H1 (cell line): ENCODE data around the gene FREM1. TPM values are rescaled to one million over a fixed set of nuclear protein-coding genes. Genes with fewer than 3 reads are reported as not detected.

Source experiments
- CTCF ChIA-PET: fragments of 300-600 bp; sonication (Branson Sonifier 250); formaldehyde crosslinking; loops from one replicate; lab custom pipeline; 2021; ENCODE audit not compliant: partially characterized antibody; lab: Charles Lee
- POLR2A ChIA-PET: fragments of 300-600 bp; sonication (Branson Sonifier 250); formaldehyde crosslinking; loops from one replicate; lab custom pipeline; 2021; ENCODE audit warnings: inconsistent platforms; ENCODE audit not compliant: partially characterized antibody; lab: Charles Lee
- DNase-seq, 2 experiments: peaks; one replicate each; pipeline versions ENCODE4 v3.0.0 to v3.0.0-alpha.2; 2010 to 2022; ENCODE audit warnings: low spot score in 2 of 2, low read depth in 1 of 2, mixed read lengths in 1 of 2
- FAIRE-seq: peaks from 2 replicates; lab custom pipeline; 2011; peaks lifted over from hg19 to GRCh38; lab: Jason Lieb, UNC
- H2AFZ ChIP-seq: 2 replicates; pipeline ENCODE4 v1.8.1; 2012; ENCODE audit warnings: low read length, inconsistent platforms
- H2AK5ac ChIP-seq: 2 replicates; pipeline ENCODE4 v1.6.1; 2013; ENCODE audit warnings: low read depth, low read length
- H2BK120ac ChIP-seq: replicated peaks from 2 replicates; pipeline ENCODE3; 2013; ENCODE audit warnings: low read depth, low read length, inconsistent platforms
- H2BK12ac ChIP-seq: 2 replicates; pipeline ENCODE4 v1.6.1; 2013; ENCODE audit warnings: low read depth, low read length
- H2BK15ac ChIP-seq: 2 replicates; pipeline ENCODE4 v1.6.1; 2013; ENCODE audit warnings: low read length
- H2BK20ac ChIP-seq: 2 replicates; pipeline ENCODE4 v1.6.1; 2013; ENCODE audit warnings: low read length
- H2BK5ac ChIP-seq: 2 replicates; pipeline ENCODE4 v1.6.1; 2013; ENCODE audit warnings: low read depth, low read length
- H3K14ac ChIP-seq: 2 replicates; pipeline ENCODE4 v1.6.1; 2013; ENCODE audit warnings: inconsistent platforms; ENCODE audit not compliant: insufficient read length
- H3K18ac ChIP-seq: 2 replicates; pipeline ENCODE4 v1.6.1; 2013; ENCODE audit warnings: low read length; ENCODE audit errors: extremely low read depth
- H3K23ac ChIP-seq: 2 replicates; pipeline ENCODE4 v1.6.1; 2013; ENCODE audit warnings: inconsistent platforms; ENCODE audit not compliant: insufficient read length
- H3K23me2 ChIP-seq: 2 replicates; pipeline ENCODE4 v1.6.1; 2013; ENCODE audit warnings: low read depth, low read length
- H3K27ac ChIP-seq: 2 replicates; pipeline ENCODE4 v1.6.1; 2011; ENCODE audit warnings: low read depth, low read length, inconsistent platforms
- H3K27me3 ChIP-seq, 4 experiments: replicated peaks in 1 of 4; 1 replicate in 1 of 4; 2 replicates in 3 of 4; pipeline versions ENCODE4 v1.6.1 to v1.8.1; 2011 to 2013; ENCODE audit warnings: low read length in 3 of 4, mild to moderate bottlenecking in 3 of 4, inconsistent platforms in 2 of 4, mixed read lengths in 2 of 4, moderate library complexity in 1 of 4; ENCODE audit not compliant: control insufficient read depth in 3 of 4, insufficient read depth in 3 of 4; ENCODE audit errors: extremely low read depth in 1 of 4
- H3K36me3 ChIP-seq, 4 experiments: 2 replicates each; pipeline versions ENCODE4 v1.6.1 to v1.8.1; 2011 to 2013; ENCODE audit warnings: mild to moderate bottlenecking in 4 of 4, low read length in 3 of 4, moderate library complexity in 2 of 4, control low read depth in 1 of 4, inconsistent platforms in 1 of 4; ENCODE audit not compliant: insufficient read depth in 4 of 4, control insufficient read depth in 2 of 4
- H3K4ac ChIP-seq: replicated peaks from 2 replicates; pipeline ENCODE3; 2013; ENCODE audit warnings: low read length, low read depth, mixed read lengths, inconsistent platforms; ENCODE audit not compliant: insufficient read length
- H3K4me1 ChIP-seq, 4 experiments: replicated peaks in 1 of 4; 1 replicate in 1 of 4; 2 replicates in 3 of 4; pipeline versions ENCODE4 v1.6.1 to v1.8.1; 2011 to 2013; ENCODE audit warnings: low read length in 3 of 4, inconsistent platforms in 2 of 4, mixed read lengths in 1 of 4; ENCODE audit not compliant: insufficient read depth in 4 of 4, control insufficient read depth in 3 of 4
- H3K4me2 ChIP-seq, 2 experiments: 2 replicates each; pipeline versions ENCODE4 v1.6.1 to v1.8.1; 2011 to 2013; ENCODE audit warnings: low read depth in 2 of 2, low read length in 2 of 2, control low read depth in 1 of 2, inconsistent platforms in 1 of 2, mild to moderate bottlenecking in 1 of 2; ENCODE audit not compliant: insufficient read depth in 1 of 2
- H3K4me3 ChIP-seq, 4 experiments: fragments of 200-600, 300-600 bp in 1 of 4; sonication (generic), shearing (Covaris generic), sonication (Bioruptor Twin) in 1 of 4; 2 replicates each; pipeline versions ENCODE4 v1.5.1 to v1.8.1; 2011 to 2016; ENCODE audit warnings: low read length in 4 of 4, low read depth in 3 of 4, control low read depth in 2 of 4, inconsistent platforms in 2 of 4, mild to moderate bottlenecking in 2 of 4, mixed read lengths in 1 of 4, moderate library complexity in 1 of 4; ENCODE audit not compliant: insufficient read depth in 2 of 4; ENCODE audit errors: extremely low read depth in 1 of 4
- H3K56ac ChIP-seq: replicated peaks from 2 replicates; pipeline ENCODE3; 2013; ENCODE audit warnings: low read depth, mild to moderate bottlenecking, mixed read lengths, low read length, inconsistent platforms; ENCODE audit not compliant: insufficient read length
- H3K79me1 ChIP-seq: 2 replicates; pipeline ENCODE4 v1.6.1; 2013; ENCODE audit warnings: low read depth, low read length, control low read depth
- H3K79me2 ChIP-seq, 2 experiments: 2 replicates each; pipeline versions ENCODE4 v1.6.1 to v1.8.1; 2012 to 2013; ENCODE audit warnings: low read length in 2 of 2, mild to moderate bottlenecking in 2 of 2, inconsistent platforms in 1 of 2; ENCODE audit not compliant: insufficient read depth in 2 of 2, control insufficient read depth in 1 of 2
- H3K9ac ChIP-seq, 4 experiments: replicated peaks in 1 of 4; 1 replicate in 1 of 4; 2 replicates in 3 of 4; pipeline versions ENCODE4 v1.6.1 to v1.8.1; 2011 to 2013; ENCODE audit warnings: low read depth in 3 of 4, low read length in 3 of 4, control low read depth in 2 of 4, mild to moderate bottlenecking in 2 of 4, moderate library complexity in 2 of 4, inconsistent platforms in 1 of 4; ENCODE audit errors: extremely low read depth in 1 of 4
- H3K9me3 ChIP-seq, 2 experiments: 2 replicates each; pipeline versions ENCODE4 v1.6.1 to v1.8.1; 2012 to 2013; ENCODE audit warnings: mild to moderate bottlenecking in 2 of 2, moderate library complexity in 2 of 2, control low read depth in 1 of 2, inconsistent platforms in 1 of 2, low read depth in 1 of 2, low read length in 1 of 2, mixed read lengths in 1 of 2; ENCODE audit not compliant: insufficient read depth in 2 of 2
- H4K20me1 ChIP-seq, 2 experiments: replicated peaks in 1 of 2; 2 replicates each; pipeline versions ENCODE3 to v1.8.1; 2011 to 2013; ENCODE audit warnings: inconsistent platforms in 2 of 2, low read length in 2 of 2, mild to moderate bottlenecking in 1 of 2; ENCODE audit not compliant: insufficient read depth in 2 of 2, control insufficient read depth in 1 of 2
- H4K5ac ChIP-seq: 2 replicates; pipeline ENCODE4 v1.6.1; 2013; ENCODE audit warnings: low read length, low read depth, mixed read lengths, inconsistent platforms; ENCODE audit not compliant: insufficient read length
- H4K8ac ChIP-seq: 2 replicates; pipeline ENCODE4 v1.8.0; 2013; ENCODE audit warnings: mild to moderate bottlenecking, moderate library complexity, low read length, inconsistent platforms; ENCODE audit not compliant: insufficient read depth; ENCODE audit errors: extremely low read depth
- H4K91ac ChIP-seq: replicated peaks from 2 replicates; pipeline ENCODE3; 2013; ENCODE audit warnings: low read length, mixed read lengths, inconsistent platforms; ENCODE audit not compliant: insufficient read length
- BACH1 ChIP-seq: IDR thresholded peaks from 2 replicates; pipeline ENCODE4 v1.6.1; 2012; ENCODE audit warnings: low read length, improper control_type of control experiment
- CHD2 ChIP-seq: IDR thresholded peaks from 2 replicates; pipeline ENCODE4 v1.6.1; 2012; ENCODE audit warnings: low read length, improper control_type of control experiment
- HDAC2 ChIP-seq, 2 experiments: fragments of 300-600 bp in 1 of 2; sonication (generic) in 1 of 2; IDR thresholded peaks; 2 replicates each; pipeline ENCODE4 v1.6.1; 2011 to 2012; ENCODE audit warnings: low read depth in 2 of 2, low read length in 2 of 2, mild to moderate bottlenecking in 2 of 2, moderate library complexity in 2 of 2, borderline replicate concordance in 1 of 2, inconsistent platforms in 1 of 2
- NANOG ChIP-seq: IDR thresholded peaks from 2 replicates; pipeline ENCODE4 v1.6.1; 2011; ENCODE audit warnings: low read length, low read depth, mild to moderate bottlenecking, inconsistent platforms; ENCODE audit not compliant: insufficient read depth, poor library complexity, severe bottlenecking
- NRF1 ChIP-seq: IDR thresholded peaks from 2 replicates; pipeline ENCODE4 v1.6.1; 2011; ENCODE audit warnings: mild to moderate bottlenecking, low read depth, low read length, improper control_type of control experiment
- RAD21 ChIP-seq, 2 experiments: IDR thresholded peaks in 1 of 2; conservative IDR thresholded peaks in 1 of 2; 2 replicates each; pipeline ENCODE4 v1.6.1; 2011; ENCODE audit warnings: low read depth in 2 of 2, low read length in 2 of 2, improper control_type of control experiment in 1 of 2, inconsistent platforms in 1 of 2, mild to moderate bottlenecking in 1 of 2, moderate library complexity in 1 of 2
- SP1 ChIP-seq: IDR thresholded peaks from 2 replicates; pipeline ENCODE4 v1.6.1; 2011; ENCODE audit warnings: low read depth, low read length
- SRF ChIP-seq: IDR thresholded peaks from 2 replicates; pipeline ENCODE4 v1.6.1; 2011; ENCODE audit warnings: mild to moderate bottlenecking, low read depth, low read length, moderate library complexity
- TCF12 ChIP-seq: IDR thresholded peaks from 2 replicates; pipeline ENCODE4 v1.6.1; 2011; ENCODE audit warnings: low read depth, mild to moderate bottlenecking, low read length
- WGBS, 2 experiments: shearing (Covaris generic) in 1 of 2; methylation state at CpG; one replicate each; pipeline versions ENCODE4 v1.1.6 to v1.1.7; 2013 to 2015; ENCODE audit warnings: low lambda C conversion rate in 2 of 2, mixed read lengths in 2 of 2, inconsistent platforms in 1 of 2, low coverage in 1 of 2, missing lambda C conversion rate in 1 of 2; ENCODE audit not compliant: insufficient replicate concordance in 2 of 2, insufficient coverage in 1 of 2, insufficient read length in 1 of 2; ENCODE audit errors: extremely low coverage in 1 of 2, missing lambda C conversion rate in 1 of 2; 5-methylcytosine and 5-hydroxymethylcytosine counted together
- polyA plus RNA-seq, 7 experiments: library from polyadenylated mRNA; depleted of rRNA in 3 of 7; stranded (reverse) in 5 of 7; unstranded in 2 of 7; fragments of >200 nt in 5 of 7; fragments of 200-250 nt in 2 of 7; gene quantifications; 1 replicate in 5 of 7; 2 replicates in 1 of 7; 4 replicates in 1 of 7; pipeline versions ENCODE4 v1.2.1 to v1.2.3, GENCODE V29; 2011 to 2013; ENCODE audit warnings: missing spikeins in 2 of 7, mixed read lengths in 2 of 7
- total RNA-seq: library from RNA; stranded (reverse); fragmentation: NEBNext Ultra II Directional; extraction: Animal tissue kit (Norgen Biotek cat#: 25700); gene quantifications from 2 replicates; pipeline ENCODE4 v1.2.1, GENCODE V29; 2021
- TF ChIP-seq, protein P1 (sequence below): IDR thresholded peaks from 2 replicates; pipeline ENCODE4 v1.6.1; 2011; ENCODE audit warnings: low read depth, mild to moderate bottlenecking, low read length; ENCODE audit not compliant: insufficient read depth
- TF ChIP-seq, protein P2 (sequence below): IDR thresholded peaks from 2 replicates; pipeline ENCODE4 v1.6.1; 2012; ENCODE audit warnings: low read length, inconsistent platforms

Gene FREM1
- total and polyA plus RNA-seq, 2 of the 8 experiments (the other 6 are each of a cell fraction or from before 2014, with no cell fraction given) = 2.6 to 3.1 TPM

DNA sequence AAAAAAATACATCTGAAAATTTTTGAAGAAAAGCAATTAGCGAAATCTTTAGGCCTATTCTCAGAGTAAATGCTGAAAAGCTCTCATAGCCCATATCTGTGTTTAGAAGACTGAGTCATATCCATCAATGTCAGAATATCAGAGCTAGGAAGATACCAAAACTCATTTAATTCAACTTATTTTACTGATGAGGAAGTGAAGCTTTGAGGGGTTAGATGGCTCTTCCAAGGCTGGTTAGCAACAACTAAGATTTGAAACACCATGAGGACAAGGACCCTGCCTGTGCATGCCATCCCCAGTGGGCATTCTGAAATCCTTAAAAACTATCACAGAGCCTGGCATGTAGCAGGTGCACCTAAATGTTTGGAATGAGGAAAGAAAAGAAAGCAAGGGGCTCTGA is 2.5 kb downstream of the FREM1 start:
- Histone ChIP-seq H2BK15ac (no peak overlapping the region), H2AFZ (no peak overlapping the region), H3K23me2 (peaks cover 4% of the 10 kb centered on the region), H2BK12ac (no peak overlapping the region), H4K20me1 (no peaks in the 10 kb centered on the region), H3K9ac (no peak overlapping the region), H3K56ac (no peak overlapping the region), H3K27me3 (no peaks in the 10 kb centered on the region), H3K4ac (no peak overlapping the region), H2BK120ac (no peak overlapping the region), H3K4me2 (peak overlapping the region in 1 of 2 experiments; percentile 94; a peak in 2 of 4 replicates), H3K4me1 (peaks cover 8 to 30% (median 22%) of the 10 kb centered on the region in 4 experiments), H3K27ac (no peak overlapping the region)
- POLR2A ChIA-PET = interaction anchor here (1.3 kb wide), 1 partner anchor 12 kb away, joined by 3 read pairs; no protein-coding TSS in a partner anchor
- no peak for FAIRE-seq
- TF ChIP-seq SRF (no peak), HDAC2 (IDR thresholded peaks at IDR 0.05; ENCODE audit: borderline replicate concordance in 1 of 2, low read depth in 2 of 2, low read length in 2 of 2) (no peak), NRF1 (no peak), TCF12 (no peak), CHD2 (no peak), NANOG (no peak), RAD21 (IDR thresholded peaks at IDR 0.05 in 1 of 2, conservative IDR thresholded peaks at IDR 0.05 in 1 of 2; ENCODE audit: low read depth in 2 of 2, low read length in 2 of 2) (no peak), BACH1 (no peak), SP1 (no peak)
- TF ChIP-seq, protein P1, sequence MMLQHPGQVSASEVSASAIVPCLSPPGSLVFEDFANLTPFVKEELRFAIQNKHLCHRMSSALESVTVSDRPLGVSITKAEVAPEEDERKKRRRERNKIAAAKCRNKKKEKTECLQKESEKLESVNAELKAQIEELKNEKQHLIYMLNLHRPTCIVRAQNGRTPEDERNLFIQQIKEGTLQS = no peak
- TF ChIP-seq, protein P2, sequence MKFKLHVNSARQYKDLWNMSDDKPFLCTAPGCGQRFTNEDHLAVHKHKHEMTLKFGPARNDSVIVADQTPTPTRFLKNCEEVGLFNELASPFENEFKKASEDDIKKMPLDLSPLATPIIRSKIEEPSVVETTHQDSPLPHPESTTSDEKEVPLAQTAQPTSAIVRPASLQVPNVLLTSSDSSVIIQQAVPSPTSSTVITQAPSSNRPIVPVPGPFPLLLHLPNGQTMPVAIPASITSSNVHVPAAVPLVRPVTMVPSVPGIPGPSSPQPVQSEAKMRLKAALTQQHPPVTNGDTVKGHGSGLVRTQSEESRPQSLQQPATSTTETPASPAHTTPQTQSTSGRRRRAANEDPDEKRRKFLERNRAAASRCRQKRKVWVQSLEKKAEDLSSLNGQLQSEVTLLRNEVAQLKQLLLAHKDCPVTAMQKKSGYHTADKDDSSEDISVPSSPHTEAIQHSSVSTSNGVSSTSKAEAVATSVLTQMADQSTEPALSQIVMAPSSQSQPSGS = no peak
- TF ChIP-seq, all 59 proteins: peak for 0
- 77% methylated on average over 1 of the region's 1 CpG; no CpG with 5 or more reads in 1 of the 2 experiments for WGBS, 2 experiments
- CTCF ChIA-PET = interaction anchor here (0.6 to 2.1 kb wide), 6 partner anchors 10 to 90 kb away, joined by 3 to 6 read pairs (median 4); no protein-coding TSS in a partner anchor
- Histone ChIP-seq H2BK5ac (no peak overlapping the region), H2BK20ac (no peak overlapping the region), H3K14ac (no peak overlapping the region), H3K18ac (no peak overlapping the region; the same call in 1 of the 2 replicates), H3K4me3 (peak overlapping the region in 1 of 4 experiments; percentile 5; a peak in 1 of 8 replicates), H4K8ac (no peak overlapping the region), H2AK5ac (no peak overlapping the region), H3K9me3 (no peaks in the 10 kb centered on the region), H3K36me3 (no peaks in the 10 kb centered on the region), H4K5ac (no peak overlapping the region), H4K91ac (no peak overlapping the region), H3K79me2 (no peaks in the 10 kb centered on the region), H3K79me1 (no peaks in the 10 kb centered on the region), H3K23ac (no peak overlapping the region)
- DNase-seq = no peak
